GM21825 (cell line): ENCODE measurements around the gene ZNF319.
"Not testable (repeated sequence)": the region's sequence is repeated elsewhere in the genome, so short reads cannot be mapped to it uniquely, and the experiment has no call there.

Experiments
- ATAC-seq: cut with Tn5 transposase; IDR thresholded peaks from one replicate; pipeline ENCODE4 v1.9.1; 2021; ENCODE audit warnings: mild to moderate bottlenecking, moderate library complexity; ENCODE audit not compliant: unreplicated experiment

Gene ZNF319

GRCh38 chr16:57979006-57979585 is 21.4 kb downstream of the ZNF319 start:
- ATAC-seq: no peak

DNA sequence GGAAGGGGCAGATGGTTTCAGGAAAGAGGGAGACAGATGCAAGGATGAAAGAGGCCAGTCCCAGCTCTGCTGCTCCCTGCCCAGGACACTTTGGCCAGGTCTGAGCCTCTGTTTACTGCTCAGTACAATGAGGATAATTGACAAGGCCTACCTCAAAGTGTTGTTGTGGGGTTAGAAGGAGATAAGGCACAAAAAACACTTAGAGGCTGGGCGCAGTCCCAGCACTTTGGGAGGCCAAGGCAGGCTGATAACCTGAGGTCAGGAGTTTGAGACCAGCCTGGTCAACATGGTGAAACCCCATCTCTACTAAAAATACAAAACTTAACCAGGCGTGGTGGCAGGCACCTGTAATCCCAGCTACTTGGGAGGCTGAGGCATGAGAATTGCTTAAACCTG is 22.4 kb downstream of the ZNF319 start:
- ATAC-seq: not testable (repeated sequence)

- no peak for ATAC-seq
Measured at GRCh38 chr16:57977418-57978069, 22.9 kb downstream of the ZNF319 start.

DNA sequence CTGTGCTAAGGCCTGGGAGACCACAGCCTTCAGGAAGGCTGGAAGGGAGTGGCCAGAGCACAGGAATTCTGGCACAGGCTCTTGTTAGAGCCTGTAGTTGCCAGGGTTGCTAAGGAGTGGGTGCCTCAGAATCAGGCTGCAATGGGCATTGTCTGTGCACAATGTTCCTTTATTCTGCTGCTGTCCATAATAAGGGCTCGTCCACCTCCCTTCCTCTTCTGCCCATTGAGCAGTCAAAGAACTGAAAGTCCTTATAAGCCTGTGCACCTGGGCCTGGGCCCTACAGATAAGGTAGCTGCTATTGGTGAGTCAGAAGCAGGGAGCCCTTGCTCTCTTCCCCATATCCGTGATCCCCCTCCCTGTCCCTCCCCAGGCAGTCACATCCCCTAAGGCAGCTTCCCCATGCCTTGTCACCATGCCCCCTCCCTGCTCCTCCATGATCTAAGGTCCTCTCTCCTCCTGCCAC is 24.1 kb downstream of the ZNF319 start:
- ATAC-seq: no peak

- no peak for ATAC-seq
Measured at GRCh38 chr16:57972306-57972705, 28.2 kb downstream of the ZNF319 start.

- ATAC-seq: no peak
Measured at GRCh38 chr16:57971848-57972247, 28.6 kb downstream of the ZNF319 start.

DNA sequence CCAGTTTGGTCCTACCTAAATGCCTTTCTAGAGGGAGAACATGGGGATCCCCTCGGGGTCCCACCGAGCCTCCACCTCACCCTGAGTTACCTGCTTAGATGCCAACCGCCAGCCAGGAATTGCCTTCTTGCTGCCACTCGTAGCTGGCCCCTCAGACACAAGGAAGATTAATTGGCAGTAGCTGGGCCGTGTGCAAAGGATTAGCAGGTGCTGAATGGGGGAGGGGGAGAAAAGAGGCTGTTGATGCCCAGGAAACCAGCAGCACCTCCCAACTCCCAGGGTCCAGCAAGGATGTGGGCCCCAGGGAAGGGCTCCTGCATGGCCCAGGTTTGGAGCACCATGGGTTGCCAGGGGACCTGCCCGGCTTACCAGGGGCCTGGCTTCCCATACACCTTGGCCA is 29.5 kb downstream of the ZNF319 start, which contains the start of gene CNGB1:
Gene CNGB1 (minus strand): TSS at position 159 of the 400 bp plus-strand sequence. CDS start 3,842 bp downstream, outside the sequence.
- no peak for ATAC-seq

DNA sequence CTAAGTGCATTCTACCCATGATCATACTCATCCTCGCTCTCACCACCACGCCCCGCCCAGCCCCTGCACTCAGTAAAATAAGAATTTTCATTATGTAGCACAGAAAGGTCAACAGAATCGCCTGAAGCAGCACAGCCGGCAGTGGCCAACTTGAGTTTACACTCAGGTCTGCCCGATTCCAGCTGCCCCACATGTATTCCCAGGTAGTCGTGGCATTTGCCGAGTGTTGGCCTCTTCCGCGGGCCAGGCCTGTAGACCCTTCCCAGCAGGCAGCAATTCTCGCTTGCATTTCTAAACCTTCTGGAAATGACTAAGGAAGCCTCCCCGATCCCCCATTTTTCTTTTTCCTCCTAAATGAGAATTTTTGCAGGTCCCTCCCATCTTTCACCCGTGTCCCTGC is 30.2 kb downstream of the ZNF319 start:
- ATAC-seq: no peak

GRCh38 chr16:57969451-57970123 is 30.9 kb downstream of the ZNF319 start:
- no peak for ATAC-seq

GRCh38 chr16:57967916-57968315 is 32.6 kb downstream of the ZNF319 start:
- ATAC-seq: no peak

DNA sequence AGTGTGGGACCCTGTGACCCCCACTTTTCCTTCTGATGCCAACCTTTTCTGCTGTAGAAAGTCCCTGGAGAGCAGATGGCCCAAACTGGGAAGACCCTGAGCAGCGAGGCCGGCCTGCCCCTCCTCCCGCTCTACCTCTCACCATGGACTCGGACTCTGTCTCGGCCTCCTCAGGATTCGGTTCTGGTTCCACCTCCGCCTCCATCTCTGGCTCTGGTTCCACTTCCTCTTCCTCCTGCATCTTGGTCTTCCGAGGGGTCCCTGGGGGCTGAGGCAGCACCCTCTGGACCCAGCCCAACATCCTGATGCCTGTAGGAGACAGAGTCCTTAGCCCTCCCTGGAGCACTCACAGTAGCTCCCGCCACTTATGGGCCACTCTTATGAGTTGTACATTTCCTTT is 33.5 kb downstream of the ZNF319 start:
- no peak for ATAC-seq

GRCh38 chr16:57966204-57966771 is 34.2 kb downstream of the ZNF319 start:
- no peak for ATAC-seq

DNA sequence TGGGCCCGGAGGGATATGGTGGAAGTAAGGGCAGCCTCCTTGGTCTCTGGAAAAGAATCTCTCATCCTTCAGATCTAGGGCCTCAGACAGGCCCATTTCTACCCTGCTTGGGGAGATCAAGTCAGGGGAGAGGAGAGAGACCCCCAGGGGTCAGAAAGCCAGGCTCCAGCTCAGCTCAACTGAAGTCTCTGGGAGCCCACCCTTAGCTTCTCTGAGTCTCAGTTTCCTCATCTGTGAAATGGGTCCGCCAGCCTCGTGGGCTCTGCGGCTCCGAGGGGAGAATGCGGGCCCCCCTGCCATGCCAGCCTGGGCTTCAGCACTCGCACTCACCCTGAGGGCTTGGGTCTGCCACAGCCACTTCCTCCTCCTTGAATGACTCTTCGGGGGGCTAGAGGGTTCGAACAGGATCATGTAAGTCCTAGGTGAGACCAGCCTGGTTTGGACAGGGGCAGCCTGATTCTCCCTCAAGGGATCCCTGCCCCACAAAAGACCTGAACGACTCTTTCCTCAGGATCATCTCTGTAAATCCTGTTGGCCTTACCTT is 36.2 kb downstream of the ZNF319 start:
- no peak for ATAC-seq

DNA sequence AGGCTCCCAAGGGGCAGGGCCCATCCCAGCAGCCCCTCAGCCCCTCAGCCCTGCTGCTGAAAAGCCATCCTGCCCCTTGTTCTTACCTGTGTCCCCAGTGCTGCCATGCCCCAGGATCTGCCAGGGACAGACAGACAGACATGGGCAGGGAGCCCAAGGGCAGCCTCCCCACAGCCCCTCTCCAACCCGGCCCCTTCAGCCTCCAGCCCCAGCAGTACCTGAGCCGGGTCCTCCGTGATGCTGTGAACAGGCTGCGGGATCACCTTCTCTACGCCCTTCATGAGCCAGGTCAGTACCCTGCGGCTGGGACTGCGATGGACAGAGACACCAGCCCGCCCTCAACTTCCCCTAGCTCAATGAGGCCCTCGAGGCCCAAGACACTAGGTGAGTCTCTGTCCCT is 37.7 kb downstream of the ZNF319 start:
- ATAC-seq: no peak

- no peak for ATAC-seq
Measured at GRCh38 chr16:57962046-57962445, 38.4 kb downstream of the ZNF319 start.

- no peak for ATAC-seq
Measured at GRCh38 chr16:57961538-57961937, 38.9 kb downstream of the ZNF319 start.

DNA sequence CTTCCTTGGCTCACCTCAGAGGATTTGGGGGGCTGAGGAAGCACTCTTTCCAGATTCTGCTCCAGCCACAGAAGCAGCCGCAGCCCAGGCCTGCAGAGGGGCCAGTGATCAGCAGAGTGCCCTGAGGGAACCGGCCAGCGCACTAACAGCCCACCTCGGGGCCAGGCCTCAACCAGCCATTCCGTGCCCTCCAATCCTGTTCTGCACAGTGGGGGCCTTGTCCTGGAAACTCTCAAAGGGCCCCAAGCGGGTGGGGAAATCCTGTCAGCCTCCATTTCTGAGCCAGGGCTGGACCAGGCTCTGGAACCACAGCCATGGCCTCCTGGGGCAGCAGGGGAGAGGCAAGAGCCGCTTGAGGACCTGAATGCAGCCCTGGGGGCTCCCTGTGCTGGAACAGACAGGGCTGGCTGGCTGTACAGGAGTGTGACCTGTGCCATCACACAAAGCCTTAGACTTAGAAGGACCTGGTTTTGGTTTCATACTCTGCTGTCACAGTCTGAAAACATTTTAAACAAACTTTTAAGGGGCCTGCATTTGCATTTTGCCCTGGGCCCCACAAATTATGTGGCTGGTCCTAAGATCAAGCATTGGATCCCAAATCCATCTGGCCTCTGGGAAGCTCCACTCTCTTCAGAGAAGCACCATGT is 39.5 kb downstream of the ZNF319 start:
- no peak for ATAC-seq

DNA sequence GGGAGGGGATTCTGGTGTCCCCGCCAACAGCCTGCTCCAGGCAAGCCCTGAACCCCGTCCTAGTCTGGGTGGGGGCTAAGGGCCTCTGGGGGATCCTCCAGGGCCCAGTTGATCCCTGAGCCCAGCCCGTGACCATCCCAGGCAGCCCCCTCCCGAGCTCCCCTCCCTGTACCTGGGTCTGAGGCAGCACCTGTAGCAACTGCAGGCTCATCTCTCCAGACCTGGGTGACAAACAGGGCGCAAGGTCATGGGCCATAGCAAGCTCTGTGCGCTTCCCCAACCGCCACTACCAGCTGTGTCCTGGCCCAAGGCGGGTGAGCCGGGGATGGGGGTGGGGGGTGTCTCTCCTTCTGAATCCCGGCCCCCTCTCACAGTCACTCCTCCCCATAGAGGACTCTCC is 40.2 kb downstream of the ZNF319 start:
- no peak for ATAC-seq

- no peak for ATAC-seq
Measured at GRCh38 chr16:57959804-57960203, 40.7 kb downstream of the ZNF319 start.

DNA sequence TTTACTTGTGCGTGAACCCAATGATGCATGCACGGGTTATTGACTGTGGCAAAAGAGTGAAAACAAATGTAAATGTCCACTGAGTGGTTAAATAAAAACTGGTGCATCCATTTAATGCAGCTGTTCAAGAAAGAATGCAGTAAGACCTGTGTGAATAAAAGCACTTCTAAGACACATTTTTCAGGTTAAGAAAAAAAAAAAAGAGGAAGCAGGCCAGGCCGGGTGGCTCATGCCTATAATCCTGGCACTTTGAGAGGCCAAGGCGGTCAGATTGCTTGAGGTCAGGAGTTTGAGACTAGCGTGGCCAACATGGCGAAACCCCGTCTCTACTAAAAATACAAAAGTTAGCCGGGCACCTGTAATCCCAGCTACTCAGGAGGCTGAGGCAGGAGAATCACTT is 41.4 kb downstream of the ZNF319 start:
- ATAC-seq: no peak

DNA sequence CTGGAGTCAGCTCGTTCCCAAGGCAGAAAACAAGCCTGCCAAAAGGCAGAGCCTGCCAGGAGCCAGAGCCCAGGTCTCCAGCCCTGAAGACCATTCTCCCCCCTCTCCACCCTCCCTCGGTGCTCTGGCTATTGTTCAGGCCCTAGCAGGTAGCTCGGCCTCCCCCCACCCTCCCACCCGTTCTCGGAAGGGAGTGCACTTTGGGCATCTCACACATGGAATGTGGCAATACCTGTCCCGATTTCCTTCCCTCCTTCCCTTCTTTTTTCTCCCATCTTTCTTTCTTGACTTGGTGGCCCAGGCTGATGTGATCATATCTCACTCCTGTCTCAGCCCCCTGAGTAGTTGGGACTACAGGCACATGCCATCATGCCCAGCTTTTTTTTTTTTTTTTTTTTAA is 41.9 kb downstream of the ZNF319 start:
- ATAC-seq: no peak
